Measurements from ENCODE around the gene AFG1L. TPM values are rescaled to one million over a fixed set of nuclear protein-coding genes. Genes with fewer than 3 reads are reported as not detected.

The AFG1L gene
- total and polyA plus RNA-seq, 12 donors, result 2.5 to 13.5 (median 6.6) TPM

GRCh38 chr6:108518714-108519576 is 224.1 kb downstream of the AFG1L start:
- intact Hi-C loops (cut with DNase I), result no loop called here
- H3K4me3 ChIP-seq, result no peak overlapping the region
- no peak for DNase-seq
- no peaks in the 10 kb centered on the region for H3K4me1 ChIP-seq (replicated peaks in 1 of 2)
- H3K27me3 ChIP-seq, result no peaks in the 10 kb centered on the region
- no peak overlapping the region for H3K27ac ChIP-seq
- WGBS, 4 donors, result 79 to 91% (median 84%) methylated on average over 5 of the region's 5 CpGs
- TF ChIP-seq CTCF (IDR thresholded peaks at IDR 0.05) (peak in 3 of 6 experiments; percentile 7 to 28 (median 26)), POLR2A (IDR thresholded peaks at IDR 0.05) (no peak)
- no peaks in the 10 kb centered on the region for H3K36me3 ChIP-seq (replicated peaks in 1 of 2)
- no peaks in the 10 kb centered on the region for H3K9me3 ChIP-seq (replicated peaks in 1 of 3)

GRCh38 chr6:108521616-108522107 is 226.8 kb downstream of the AFG1L start:
- Histone ChIP-seq H3K4me1 (replicated peaks in 1 of 2) (no peaks in the 10 kb centered on the region), H3K4me3 (no peak overlapping the region), H3K27ac (no peak overlapping the region), H3K36me3 (replicated peaks in 1 of 2) (no peaks in the 10 kb centered on the region), H3K9me3 (replicated peaks in 1 of 3) (no peaks in the 10 kb centered on the region), H3K27me3 (no peaks in the 10 kb centered on the region)
- whole genome bisulfite sequencing, 4 donors, result 89 to 100% (median 96%) methylated on average over 1 of the region's 1 CpG
- DNase-seq, result no peak
- TF ChIP-seq POLR2A (IDR thresholded peaks at IDR 0.05), result no peak
- TF ChIP-seq CTCF (IDR thresholded peaks at IDR 0.05), result no peak
- intact Hi-C loops (cut with DNase I), result loop anchor here (10.0 kb wide), 3 partner anchors 407 to 537 kb away; no protein-coding TSS in a partner anchor

GRCh38 chr6:108523697-108524096 is 228.8 kb downstream of the AFG1L start:
- Histone ChIP-seq H3K36me3 (replicated peaks in 1 of 2) (no peaks in the 10 kb centered on the region), H3K4me3 (no peak overlapping the region), H3K27ac (no peak overlapping the region), H3K9me3 (replicated peaks in 1 of 3) (no peaks in the 10 kb centered on the region), H3K4me1 (replicated peaks in 1 of 2) (no peaks in the 10 kb centered on the region), H3K27me3 (no peaks in the 10 kb centered on the region)
- DNase-seq, result no peak
- 82 to 90% (median 86%) methylated on average over 2 of the region's 2 CpGs for WGBS, 4 donors
- TF ChIP-seq CTCF (IDR thresholded peaks at IDR 0.05) (no peak), POLR2A (IDR thresholded peaks at IDR 0.05) (no peak)
- intact Hi-C loops (cut with DNase I), result loop anchor here (10.0 kb wide), 3 partner anchors 409 to 539 kb away; no protein-coding TSS in a partner anchor

GRCh38 chr6:108524528-108525248 is 229.8 kb downstream of the AFG1L start:
- Histone ChIP-seq H3K27ac (no peak overlapping the region), H3K36me3 (replicated peaks in 1 of 2) (no peaks in the 10 kb centered on the region), H3K9me3 (replicated peaks in 1 of 3) (no peaks in the 10 kb centered on the region), H3K27me3 (no peaks in the 10 kb centered on the region), H3K4me1 (replicated peaks in 1 of 2) (no peaks in the 10 kb centered on the region), H3K4me3 (no peak overlapping the region)
- 84 to 88% (median 88%) methylated on average over 5 of the region's 5 CpGs for WGBS, 4 donors
- DNase-seq, result no peak
- intact Hi-C loops (cut with DNase I), result loop anchor here (10.0 kb wide), 3 partner anchors 410 to 540 kb away; no protein-coding TSS in a partner anchor
- TF ChIP-seq CTCF (IDR thresholded peaks at IDR 0.05) (no peak), POLR2A (IDR thresholded peaks at IDR 0.05) (no peak)

Measured in adrenal gland (tissue), 12 donors.